GM19043 (cell line): ENCODE measurements around the gene TMEM18.
"Not testable (repeated sequence)": the region's sequence is repeated elsewhere in the genome, so short reads cannot be mapped to it uniquely, and the experiment has no call there.

ENCODE experiments used
- ATAC-seq: cut with Tn5 transposase; IDR thresholded peaks from one replicate; pipeline ENCODE4 v1.9.1; 2021; ENCODE audit warnings: low read depth; ENCODE audit not compliant: unreplicated experiment

The TMEM18 gene

DNA sequence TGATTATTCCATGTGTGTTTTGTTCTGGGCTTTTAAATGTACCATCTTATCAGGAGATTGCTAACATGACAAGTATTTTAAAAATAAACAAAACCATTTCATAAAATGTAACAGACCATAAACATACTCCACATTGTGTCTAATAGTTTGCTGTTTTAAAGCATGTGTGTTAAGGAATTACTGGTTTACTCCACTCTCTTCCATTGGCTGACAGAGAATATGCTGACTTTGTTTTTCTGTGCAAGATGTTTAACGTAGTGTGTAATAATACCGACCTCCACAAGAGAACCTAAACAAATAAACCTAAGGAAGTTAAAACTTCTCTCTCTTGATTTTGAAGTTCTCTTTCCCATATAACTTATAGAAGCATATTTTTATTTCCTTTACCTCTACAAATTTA lies 17.0 kb upstream of the TMEM18 start:
- no peak for ATAC-seq

- no peak for ATAC-seq
Observed at GRCh38 chr2:693606-694005, 16.4 kb upstream of the TMEM18 start.

DNA sequence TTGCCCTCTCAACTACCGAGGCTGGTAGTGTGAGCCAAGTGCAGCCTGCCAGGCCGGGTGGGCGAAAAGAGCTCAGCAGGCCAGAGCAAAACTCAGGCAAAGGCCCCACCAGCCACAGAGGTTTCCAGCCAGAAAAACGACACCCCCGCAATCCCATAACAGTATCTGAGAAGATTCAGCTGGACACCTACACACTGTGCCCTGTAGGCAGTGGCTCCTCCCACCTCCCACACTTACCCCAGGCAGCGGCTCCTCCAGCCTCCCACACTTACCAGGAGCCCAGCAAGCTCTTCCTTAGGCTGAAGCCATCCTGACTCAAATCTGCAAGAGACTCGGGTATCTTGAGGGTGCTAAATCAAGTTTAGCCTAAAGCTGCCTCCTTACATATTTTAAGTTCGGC lies 15.6 kb upstream of the TMEM18 start:
- no peak for ATAC-seq

DNA sequence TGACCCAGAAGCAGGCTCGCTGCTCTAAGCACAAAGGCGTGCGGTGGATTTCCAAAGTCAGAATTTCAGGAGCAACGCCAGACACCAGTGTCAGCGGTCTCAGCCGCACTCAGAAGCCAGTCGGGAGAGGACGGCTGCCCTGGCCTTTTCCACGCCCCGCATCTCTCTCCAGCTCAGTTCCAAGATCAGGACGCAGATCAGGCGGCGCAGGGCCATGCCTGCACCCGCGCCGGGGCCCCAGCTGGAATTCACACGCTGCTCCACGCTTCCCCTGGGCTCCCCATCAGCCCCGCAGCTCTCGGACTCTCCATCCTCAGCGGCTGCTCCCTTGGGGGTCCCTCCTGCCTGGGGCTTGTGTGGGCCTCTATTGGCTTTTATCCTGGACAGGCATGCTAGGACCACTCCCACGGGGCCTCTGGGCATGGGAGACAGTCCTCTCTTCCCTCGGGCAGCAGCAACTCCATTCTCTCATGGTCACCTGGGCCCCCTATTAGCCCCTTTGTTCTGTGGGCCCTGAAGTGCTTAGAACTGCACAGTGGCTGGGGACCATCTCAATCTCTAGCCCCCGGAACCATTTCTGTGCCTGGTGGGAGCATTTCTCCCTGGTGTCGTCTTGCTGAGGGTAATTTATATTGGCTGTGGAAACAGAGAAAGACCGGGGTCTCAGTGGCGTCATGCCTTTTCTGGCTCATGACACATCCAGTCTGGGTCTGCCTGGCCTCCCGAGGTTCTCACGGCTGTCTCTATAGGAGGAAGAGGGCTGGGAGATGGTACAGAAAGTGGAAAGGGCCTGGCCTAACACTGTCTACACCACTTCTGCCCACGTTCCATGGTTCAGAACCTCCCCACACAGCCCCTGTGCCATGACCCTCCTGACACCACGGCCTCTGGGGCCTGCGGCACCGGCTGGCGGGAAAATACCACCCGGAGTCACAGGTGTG lies 14.9 kb upstream of the TMEM18 start:
- ATAC-seq, result no peak

- ATAC-seq, result no peak
Observed at GRCh38 chr2:690799-691198, 13.6 kb upstream of the TMEM18 start.

- no peak for ATAC-seq
Observed at GRCh38 chr2:689877-690510, 12.8 kb upstream of the TMEM18 start.

GRCh38 chr2:689237-689636 lies 12.0 kb upstream of the TMEM18 start:
- no peak for ATAC-seq

- no peak for ATAC-seq
Observed at GRCh38 chr2:688504-689076, 11.4 kb upstream of the TMEM18 start.

- ATAC-seq, result no peak
Observed at GRCh38 chr2:685421-685820, 8.2 kb upstream of the TMEM18 start.

DNA sequence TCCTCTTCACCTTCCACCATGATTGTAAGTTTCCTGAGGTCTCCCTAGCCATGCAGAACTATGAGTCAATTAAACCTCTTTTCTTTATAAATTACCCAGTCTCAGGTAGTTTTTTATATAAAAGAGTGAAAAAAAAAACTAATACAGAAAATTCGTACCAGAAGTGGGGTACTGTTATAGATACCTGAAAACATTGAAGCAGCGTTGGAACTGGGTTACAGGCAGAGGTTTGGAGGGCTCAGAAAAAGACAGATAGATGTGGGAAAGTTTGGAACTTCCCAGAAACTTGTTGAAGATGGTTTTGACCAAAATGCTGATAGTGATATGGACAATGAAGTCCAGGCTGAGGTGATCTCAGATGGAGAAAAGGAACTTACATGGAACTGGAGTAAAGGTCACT lies 7.7 kb upstream of the TMEM18 start:
- ATAC-seq, result not testable (repeated sequence)

- no peak for ATAC-seq
Observed at GRCh38 chr2:682226-682625, 5.0 kb upstream of the TMEM18 start.

DNA sequence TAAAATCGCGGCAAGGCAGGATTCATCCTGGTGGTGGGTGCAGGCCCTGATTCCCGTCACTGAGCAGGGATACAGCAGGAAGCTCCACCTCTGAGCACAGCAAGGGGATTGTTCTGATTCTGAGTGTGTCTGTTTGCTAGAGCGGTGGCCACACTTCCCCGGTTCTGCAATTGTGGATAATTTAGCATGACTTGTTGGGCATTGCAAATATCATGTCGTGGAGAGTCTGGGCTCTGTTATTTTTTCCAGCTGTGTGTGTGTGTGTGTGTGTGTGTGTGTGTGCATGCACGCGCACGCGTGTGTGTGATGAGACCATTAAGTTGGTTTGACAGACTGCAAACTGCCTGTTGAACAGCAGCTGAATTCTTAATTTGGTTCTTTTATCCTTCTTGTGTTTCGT lies 4.1 kb upstream of the TMEM18 start:
- no peak for ATAC-seq

- no peak for ATAC-seq
Observed at GRCh38 chr2:680496-680895, 3.3 kb upstream of the TMEM18 start.

GRCh38 chr2:678964-679363 lies 1.8 kb upstream of the TMEM18 start:
- no peak for ATAC-seq

GRCh38 chr2:677959-678550 lies 849 bp upstream of the TMEM18 start:
- ATAC-seq, result no peak

GRCh38 chr2:676647-677055 lies 555 bp downstream of the TMEM18 start:
- ATAC-seq, result peak; percentile 84

DNA sequence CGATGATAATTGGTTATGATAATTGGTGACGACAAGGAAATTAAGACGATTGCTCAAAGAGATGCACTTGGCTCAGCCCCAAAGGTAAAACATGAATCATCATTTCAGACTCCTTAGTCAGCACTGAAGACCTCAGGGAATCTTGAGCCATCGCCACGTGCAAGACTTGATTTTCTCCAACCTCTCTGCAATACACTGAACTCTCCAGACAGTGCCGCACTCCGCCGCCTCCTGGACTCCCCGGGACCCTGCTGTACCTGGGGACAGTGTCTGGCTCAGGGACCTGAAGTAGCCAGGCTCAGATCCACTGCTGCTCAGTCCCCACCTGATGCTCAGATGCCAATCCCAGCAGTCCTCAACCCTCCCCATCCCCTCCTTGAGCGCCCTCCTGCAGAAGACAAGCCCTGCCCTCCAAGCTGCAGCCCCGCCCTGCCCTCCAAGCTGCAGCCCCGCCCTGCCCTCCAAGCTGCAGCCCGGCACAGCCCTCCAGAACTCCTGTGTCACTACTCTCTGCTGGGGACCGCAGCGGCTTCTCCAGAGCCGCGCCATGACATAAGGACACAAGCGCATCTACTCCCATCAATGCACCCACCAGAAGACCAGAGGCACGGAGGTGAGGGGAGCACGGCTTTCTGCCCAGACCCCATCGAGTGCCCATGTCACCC lies 1.1 kb downstream of the TMEM18 start:
- ATAC-seq, result peak; percentile 17

DNA sequence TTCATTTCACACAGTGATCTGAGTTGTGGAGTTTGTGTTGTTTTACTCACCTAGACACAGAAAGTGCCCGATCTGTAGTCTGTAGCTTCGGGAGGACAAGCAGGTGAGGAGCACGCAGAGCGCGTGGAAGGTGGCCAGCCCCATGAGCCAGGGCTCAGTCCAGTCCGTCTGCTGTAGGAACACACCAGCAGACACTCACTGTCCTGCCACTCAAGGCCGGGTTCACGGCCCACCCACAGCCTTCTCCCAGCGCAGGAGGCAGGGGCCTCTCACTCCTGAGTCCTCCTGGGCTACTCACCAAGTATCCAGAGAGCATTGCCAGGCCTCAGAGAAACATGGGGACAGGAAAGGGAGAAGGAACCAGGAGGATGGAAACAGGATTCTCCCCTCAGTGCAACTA lies 1.7 kb downstream of the TMEM18 start:
- ATAC-seq, result no peak

DNA sequence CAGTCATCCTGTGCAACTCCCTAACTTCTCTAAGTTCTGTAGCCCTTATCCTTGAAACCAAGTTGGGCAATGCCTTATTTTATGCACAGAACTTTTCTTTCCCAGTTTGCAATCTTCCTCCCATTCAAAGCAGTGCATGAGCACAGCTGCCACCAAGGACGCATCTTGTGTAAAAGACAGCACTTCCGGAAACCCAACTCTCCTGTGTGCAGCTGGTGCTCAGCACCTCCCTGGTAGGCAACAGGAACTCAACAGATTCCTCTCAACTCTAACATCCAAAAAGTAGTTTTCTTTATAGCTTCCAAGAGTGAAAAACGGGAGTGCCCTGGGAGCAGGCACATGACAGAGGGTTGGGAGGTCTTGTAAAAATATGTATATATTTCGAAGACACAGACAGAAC lies 2.2 kb downstream of the TMEM18 start:
- ATAC-seq, result no peak

DNA sequence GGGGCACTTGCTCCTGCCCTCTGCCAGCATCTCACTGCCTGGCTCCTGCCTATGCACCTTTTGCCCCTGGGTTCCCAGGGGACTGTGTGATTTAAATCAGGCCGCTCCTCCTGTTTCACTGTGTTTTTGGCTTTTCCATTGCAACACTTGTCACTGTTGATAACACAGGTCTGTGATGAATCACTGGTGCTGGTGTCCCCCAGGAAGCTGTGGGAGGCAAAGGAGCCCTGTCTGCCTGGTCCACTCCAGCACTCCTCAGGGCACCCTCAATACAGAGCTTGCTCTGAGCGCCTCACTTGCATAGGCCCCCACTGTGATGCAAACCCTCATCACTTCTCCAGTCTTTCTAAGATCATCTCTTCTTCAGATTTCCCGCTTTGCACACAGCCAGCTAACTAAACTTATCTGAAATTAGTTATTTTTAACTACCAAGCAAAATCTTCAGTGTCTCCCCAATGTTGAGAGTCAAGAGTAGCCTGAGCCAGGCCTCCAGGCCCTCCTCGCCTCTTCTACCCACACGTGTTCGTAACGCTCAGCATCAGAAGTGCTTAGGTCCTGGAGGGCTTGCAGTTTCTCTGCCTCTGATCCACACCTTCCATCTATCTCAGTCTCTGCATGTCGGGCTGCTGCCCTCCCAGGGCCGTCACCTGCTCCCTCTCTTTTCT lies 2.8 kb downstream of the TMEM18 start:
- no peak for ATAC-seq
